Measurements from ENCODE around the gene ALDOC. TPM values are rescaled to one million over a fixed set of nuclear protein-coding genes. Genes with fewer than 3 reads are reported as not detected.

ALDOC gene
- total RNA-seq, 120 experiments from 2014 or later, result 424 to 1,208 (median 663) TPM

Other genes starting within 250 kb of the ALDOC start
- 10 to 100 TPM; 36.1 to 75.2 (median 53.6) TPM for gene IFT20, start 241.4 kb downstream of the ALDOC start, total RNA-seq
- 10 to 100 TPM; 35.9 to 75.5 (median 51.0) TPM for gene TNFAIP1, start 241.1 kb downstream of the ALDOC start, total RNA-seq
- 10 to 100 TPM; 49.5 to 88.7 (median 68.8) TPM for gene POLDIP2, start 219.4 kb downstream of the ALDOC start, total RNA-seq
- gene SEBOX, start 211.7 kb downstream of the ALDOC start, total RNA-seq, result not detected
- gene VTN, start 206.6 kb downstream of the ALDOC start, total RNA-seq, result 1 to 10 TPM; 1.1 to 6.3 (median 2.9) TPM
- gene SARM1, start 205.2 kb downstream of the ALDOC start, total RNA-seq, result 10 to 100 TPM; 20.6 to 48.1 (median 33.1) TPM
- 10 to 100 TPM; 12.5 to 31.9 (median 20.3) TPM for gene SLC46A1, start 170.7 kb downstream of the ALDOC start, total RNA-seq
- under 1 TPM in 14 of 120 experiments, not detected in 106; 0.11 to 0.61 (median 0.26) TPM for gene SLC13A2, start 103.3 kb downstream of the ALDOC start, total RNA-seq
- not detected for gene FOXN1, start 70.5 kb downstream of the ALDOC start, total RNA-seq
- gene UNC119, start 24.3 kb downstream of the ALDOC start, total RNA-seq, result 10 to 100 TPM; 17.5 to 97.1 (median 51.6) TPM
- 10 to 100 TPM; 35.5 to 70.3 (median 50.3) TPM for gene PIGS, start 5.4 kb downstream of the ALDOC start, total RNA-seq
- gene SPAG5, start 22.1 kb upstream of the ALDOC start, total RNA-seq, result 10 to 100 TPM; 10.6 to 76.2 (median 27.7) TPM
- 100 to 1,000 TPM in 32 of 120 experiments, 10 to 100 TPM in 88; 41.6 to 215 (median 83.8) TPM for gene RSKR, start 37.3 kb upstream of the ALDOC start, total RNA-seq
- 100 to 1,000 TPM; 115 to 212 (median 151) TPM for gene BLTP2, start 68.3 kb upstream of the ALDOC start, total RNA-seq
- 10 to 100 TPM; 29.5 to 53.4 (median 38.5) TPM for gene SDF2, start 85.0 kb upstream of the ALDOC start, total RNA-seq
- 100 to 1,000 TPM in 8 of 120 experiments, 10 to 100 TPM in 112; 72.1 to 118 (median 86.9) TPM for gene SUPT6H, start 85.3 kb upstream of the ALDOC start, total RNA-seq
- 10 to 100 TPM in 2 of 120 experiments, 1 to 10 TPM in 118; 2.1 to 11.7 (median 5.2) TPM for gene PROCA1, start 135.0 kb upstream of the ALDOC start, total RNA-seq
- gene RAB34, start 141.0 kb upstream of the ALDOC start, total RNA-seq, result 10 to 100 TPM; 12.0 to 55.8 (median 25.0) TPM
- gene RPL23A, start 143.1 kb upstream of the ALDOC start, total RNA-seq, result 100 to 1,000 TPM; 343 to 754 (median 490) TPM
- gene TLCD1, start 149.3 kb upstream of the ALDOC start, total RNA-seq, result 10 to 100 TPM in 16 of 120 experiments, 1 to 10 TPM in 104; 2.0 to 22.8 (median 6.6) TPM
- gene NEK8, start 151.9 kb upstream of the ALDOC start, total RNA-seq, result 1 to 10 TPM in 118 of 120 experiments, under 1 TPM in 2; 0.96 to 5.8 (median 2.4) TPM
- 10 to 100 TPM; 16.6 to 92.5 (median 39.5) TPM for gene TRAF4, start 167.1 kb upstream of the ALDOC start, total RNA-seq